GM21737 (cell line): Measurements from ENCODE around the gene FGFRL1.
"Not testable (repeated sequence)": the region's sequence is repeated elsewhere in the genome, so short reads cannot be mapped to it uniquely, and the experiment has no call there.

Experiments used
- ATAC-seq: cut with Tn5 transposase; IDR thresholded peaks from one replicate; pipeline ENCODE4 v1.9.1; 2021; ENCODE audit warnings: mild to moderate bottlenecking, moderate library complexity; ENCODE audit not compliant: unreplicated experiment

FGFRL1 gene

GRCh38 chr4:973431-974397, 37.7 kb upstream of the FGFRL1 start, which contains the start of gene DGKQ:
DGKQ (minus strand) TSS chr4:973569; CDS start chr4:973482, 87 bp downstream.
- ATAC-seq: peak; percentile 81

GRCh38 chr4:974668-975067, 36.8 kb upstream of the FGFRL1 start:
- no peak for ATAC-seq

DNA sequence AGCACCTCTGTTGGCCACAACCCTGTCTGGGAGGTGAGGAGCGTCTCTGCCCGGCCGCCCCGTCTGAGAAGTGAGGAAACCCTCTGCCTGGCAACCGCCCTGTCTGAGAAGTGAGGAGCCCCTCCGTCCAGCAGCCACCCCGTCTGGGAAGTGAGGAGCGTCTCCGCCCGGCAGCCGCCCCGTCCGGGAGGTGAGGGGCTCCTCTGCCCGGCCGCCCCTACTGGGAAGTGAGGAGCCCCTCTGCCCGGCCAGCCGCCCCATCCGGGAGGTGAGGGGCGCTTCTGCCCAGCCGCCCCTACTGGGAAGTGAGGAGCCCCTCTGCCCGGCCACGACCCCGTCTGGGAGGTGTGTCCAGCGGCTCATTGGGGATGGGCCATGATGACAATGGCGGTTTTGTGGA, 35.4 kb upstream of the FGFRL1 start:
- ATAC-seq: not testable (repeated sequence)

- no peak for ATAC-seq
These were observed 32.3 kb upstream of the FGFRL1 start for GRCh38 chr4:978957-979701.

DNA sequence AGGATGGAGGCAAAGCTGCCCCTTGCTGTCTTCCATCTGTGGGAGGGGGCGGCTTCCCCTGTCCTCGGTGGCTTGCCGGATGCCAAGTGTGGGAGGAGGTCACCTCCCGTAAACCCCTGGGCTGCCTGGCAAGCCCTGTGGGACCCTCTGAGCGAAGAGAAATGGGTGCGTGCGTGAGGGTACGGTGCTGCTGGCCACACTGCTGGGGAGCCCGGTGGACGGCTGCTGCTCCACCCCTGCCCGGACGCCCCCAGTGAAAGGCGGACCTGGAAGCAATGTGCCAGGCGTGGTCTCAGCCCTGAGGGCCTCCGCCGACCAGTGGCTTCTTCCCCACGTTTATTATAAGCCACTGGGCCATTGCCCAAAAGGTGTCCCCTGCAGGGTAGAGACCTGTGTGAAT, 29.1 kb upstream of the FGFRL1 start:
- ATAC-seq: no peak

DNA sequence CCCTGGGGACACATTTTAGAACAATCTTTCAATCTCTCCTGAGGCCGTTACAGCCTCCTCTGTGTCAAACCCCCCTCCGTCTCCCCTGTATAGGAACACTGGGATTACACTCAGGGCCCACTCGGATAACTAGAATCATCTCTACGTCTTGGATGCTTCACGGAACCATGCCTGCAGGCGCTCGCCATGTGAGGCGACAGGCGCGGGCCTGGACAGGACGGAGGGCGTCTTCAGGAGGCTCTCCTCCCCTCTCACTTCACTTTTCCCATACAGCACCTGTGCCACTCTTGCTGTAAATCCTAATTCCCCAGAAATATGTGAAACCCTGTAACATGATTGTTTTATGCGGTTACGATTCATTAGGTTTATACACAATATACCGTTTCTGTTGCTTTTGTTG, 28.6 kb upstream of the FGFRL1 start:
- ATAC-seq: no peak

DNA sequence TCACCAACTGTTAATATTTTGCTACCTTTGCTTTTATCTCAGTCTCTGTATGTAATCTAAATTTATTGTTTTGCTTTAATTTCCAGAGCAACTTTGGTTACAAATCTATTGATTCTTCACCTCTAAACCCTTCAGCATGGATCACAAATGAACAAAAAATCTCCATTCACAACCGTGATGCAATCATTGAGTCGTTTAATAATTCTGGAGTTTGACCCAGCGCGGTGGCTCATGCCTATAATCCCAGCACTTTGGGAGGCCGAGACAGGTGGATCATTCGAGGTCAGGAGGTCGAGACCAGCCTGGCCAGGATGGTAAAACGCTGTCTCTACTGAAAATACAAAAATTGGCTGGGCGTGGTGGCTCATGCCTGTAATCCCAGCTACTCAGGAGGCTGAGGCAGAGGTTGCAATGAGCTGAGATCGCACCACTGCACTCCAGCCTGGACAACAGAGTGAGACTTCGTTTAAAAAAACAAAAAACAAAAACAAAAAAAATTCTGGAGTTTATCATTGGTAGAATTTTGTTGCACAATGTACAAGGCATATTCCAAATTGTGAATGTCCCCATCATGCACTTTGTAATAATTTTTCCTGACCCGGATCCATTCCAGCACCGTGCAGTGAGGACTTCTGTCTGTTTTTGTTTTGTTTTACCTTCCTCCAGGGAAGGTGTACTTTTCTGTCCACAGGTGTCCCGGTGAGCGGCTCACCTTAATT, 26.9 kb upstream of the FGFRL1 start:
- no peak for ATAC-seq

GRCh38 chr4:985123-985830, 26.1 kb upstream of the FGFRL1 start:
- no peak for ATAC-seq

DNA sequence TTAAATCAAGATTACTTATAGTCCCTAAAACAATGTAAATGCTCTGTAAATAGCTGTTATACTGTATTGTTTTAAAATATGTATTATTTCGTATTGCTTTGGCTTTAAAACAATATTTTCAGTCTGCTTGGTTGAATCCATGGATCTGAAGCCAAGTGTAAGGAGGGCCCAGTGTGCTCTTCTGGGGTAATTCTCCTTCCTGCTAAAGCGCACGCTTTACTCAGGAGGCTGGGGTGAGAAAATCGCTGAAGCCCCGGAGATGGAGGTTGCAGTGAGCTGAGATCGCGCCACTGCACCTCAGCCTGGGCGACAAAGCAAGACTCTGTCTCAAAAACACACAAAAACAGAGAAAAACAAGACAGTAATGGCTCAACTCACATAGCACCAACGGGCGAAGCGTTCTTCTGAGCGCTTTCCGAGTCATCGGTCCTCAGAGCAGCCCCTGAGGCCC, 25.0 kb upstream of the FGFRL1 start:
- no peak for ATAC-seq

DNA sequence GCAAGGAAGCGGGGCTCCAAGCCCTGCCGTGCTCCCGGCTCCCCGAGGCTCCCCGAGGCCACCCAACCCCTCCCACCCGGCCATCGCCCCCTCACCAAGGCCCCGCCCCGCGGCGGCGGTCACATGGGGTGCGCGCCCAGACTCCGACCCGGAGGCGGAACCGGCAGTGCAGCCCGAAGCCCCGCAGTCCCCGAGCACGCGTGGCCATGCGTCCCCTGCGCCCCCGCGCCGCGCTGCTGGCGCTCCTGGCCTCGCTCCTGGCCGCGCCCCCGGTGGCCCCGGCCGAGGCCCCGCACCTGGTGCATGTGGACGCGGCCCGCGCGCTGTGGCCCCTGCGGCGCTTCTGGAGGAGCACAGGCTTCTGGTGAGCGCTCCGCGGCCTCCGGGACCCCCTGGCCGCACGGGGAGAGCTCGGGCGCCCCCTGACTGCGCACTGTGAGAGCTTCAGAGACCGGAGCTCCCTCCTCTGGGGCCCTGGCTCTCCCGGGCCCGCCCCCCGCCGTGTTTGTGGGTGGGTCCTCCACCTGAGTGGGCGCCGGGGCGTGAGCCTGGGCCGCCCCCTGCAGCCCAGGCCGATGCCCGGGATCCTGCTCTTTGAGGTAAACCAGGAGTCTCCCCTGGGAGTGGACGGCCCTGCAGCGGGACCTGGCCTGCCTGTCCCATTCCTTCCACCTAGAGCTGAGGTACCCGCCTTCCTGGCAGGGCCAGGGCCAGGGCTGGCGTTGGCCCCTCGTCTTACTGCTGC, 24.4 kb upstream of the FGFRL1 start, which contains the start of gene IDUA:
Gene IDUA (plus strand): TSS at position 166 of the 745 bp plus-strand sequence. CDS start 41 bp downstream, at position 207.
- ATAC-seq: peak; percentile 68

DNA sequence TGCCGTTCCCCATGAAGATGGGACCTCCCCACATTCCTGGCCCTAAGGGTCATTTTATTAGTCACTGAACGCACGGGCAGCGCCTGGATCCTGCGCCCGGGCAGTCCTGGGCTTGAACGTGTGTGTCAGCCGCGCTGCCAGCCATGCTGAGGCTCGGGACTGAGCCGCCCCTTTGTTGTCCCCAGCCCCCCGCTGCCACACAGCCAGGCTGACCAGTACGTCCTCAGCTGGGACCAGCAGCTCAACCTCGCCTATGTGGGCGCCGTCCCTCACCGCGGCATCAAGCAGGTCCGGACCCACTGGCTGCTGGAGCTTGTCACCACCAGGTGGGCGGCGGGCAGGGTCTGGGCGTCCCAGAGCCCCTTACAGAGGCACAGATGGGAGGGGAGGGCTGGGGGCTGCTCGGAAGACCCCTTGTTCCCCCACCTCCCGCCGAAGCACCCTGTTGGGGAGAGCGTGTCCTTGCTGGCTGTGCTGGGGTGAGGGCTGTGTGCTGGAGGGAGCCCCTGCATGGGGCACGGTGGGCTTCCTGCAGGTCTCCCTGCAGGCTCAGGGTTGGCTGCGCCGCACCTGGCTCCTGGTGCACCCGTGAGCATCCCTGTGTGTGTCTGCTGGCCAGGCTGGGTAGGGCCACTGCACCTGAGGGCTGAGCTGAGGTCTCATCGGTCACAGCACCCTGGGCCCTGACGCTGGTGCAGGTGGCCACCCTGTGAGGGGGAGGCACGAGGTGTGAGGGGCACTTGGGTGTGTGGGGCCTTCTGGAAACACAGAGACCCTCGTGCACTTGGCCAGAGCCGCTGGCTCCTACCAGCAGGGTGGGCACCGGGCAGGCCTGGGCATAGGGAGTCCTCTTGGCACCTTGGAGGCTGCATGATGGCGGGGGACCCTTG, 23.6 kb upstream of the FGFRL1 start:
- no peak for ATAC-seq

- ATAC-seq: no peak
These were observed 22.4 kb upstream of the FGFRL1 start for GRCh38 chr4:988726-989721.

GRCh38 chr4:989722-990471, 21.5 kb upstream of the FGFRL1 start:
- no peak for ATAC-seq

DNA sequence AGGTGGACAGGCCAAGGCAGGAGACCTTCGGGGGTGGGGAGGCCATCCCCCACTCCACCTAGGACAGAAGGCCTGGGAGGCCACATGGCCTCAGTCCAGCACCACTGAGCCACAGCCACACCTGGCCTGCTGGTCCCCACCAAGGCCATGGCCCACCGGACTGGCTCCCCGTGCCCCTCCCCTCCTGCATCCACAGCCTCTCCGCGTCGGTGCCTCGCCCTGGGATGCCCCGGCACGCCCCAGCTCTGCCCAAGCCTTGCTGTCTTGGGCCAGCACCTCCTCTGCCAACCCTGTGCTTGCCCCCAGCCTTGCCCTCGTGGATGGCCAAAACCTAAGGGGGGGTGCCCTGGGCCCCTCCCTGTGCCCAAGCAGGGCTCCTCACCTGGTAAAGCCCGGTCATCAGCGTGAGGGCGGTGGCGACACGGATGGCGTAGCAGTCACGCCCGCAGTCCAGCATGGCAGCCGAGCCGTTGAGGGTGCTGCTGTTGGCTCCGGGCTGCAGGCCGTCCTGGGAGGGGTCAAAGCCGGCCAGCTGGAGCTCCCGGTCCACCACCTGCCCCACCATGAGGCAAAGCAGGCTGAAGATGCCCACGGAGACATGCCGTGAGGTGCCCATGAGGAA, 20.6 kb upstream of the FGFRL1 start:
- no peak for ATAC-seq

- ATAC-seq: no peak
These were observed 19.8 kb upstream of the FGFRL1 start for GRCh38 chr4:991451-992296.
